ENCODE measurements around the gene PLAC9. TPM values are rescaled to one million over a fixed set of nuclear protein-coding genes. Genes with fewer than 3 reads are reported as not detected.
A peak's percentile ranks its signal among the peaks of the same experiment; 100 is the strongest.
"Not testable (repeated sequence)": the region's sequence is repeated elsewhere in the genome, so short reads cannot be mapped to it uniquely, and the experiment has no call there.

The PLAC9 gene
- total RNA-seq, 1 experiment from 2014 or later = not detected

DNA sequence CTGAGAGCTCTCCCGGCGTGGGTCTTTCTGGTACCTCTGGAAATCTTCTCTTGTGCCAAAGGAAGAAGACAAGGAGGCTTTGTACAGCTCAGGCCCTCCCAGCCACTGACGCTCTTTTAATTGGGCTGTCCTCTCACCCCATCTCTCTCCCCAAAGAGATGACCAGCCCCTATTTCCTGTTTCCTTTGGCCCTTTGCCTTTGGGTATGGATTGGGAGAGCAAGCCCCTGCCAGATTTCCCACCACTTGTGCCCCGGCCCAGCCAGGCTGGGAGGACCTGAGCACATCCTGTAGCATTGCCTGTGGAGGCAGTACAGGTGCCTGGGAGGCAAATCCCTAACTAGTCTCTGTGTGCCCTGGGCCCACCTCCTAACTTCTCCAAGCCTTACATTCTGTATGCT is 5.7 kb upstream of the PLAC9 start:
- no peak for DNase-seq
- Mint-ChIP-seq H3K4me3 (ENCODE audit: low read depth, unreplicated experiment) (no peak overlapping the region), H3K9me3 (ENCODE audit: low read depth, unreplicated experiment) (no peaks in the 10 kb centered on the region), H3K27me3 (ENCODE audit: unreplicated experiment) (peaks cover 43% of the 10 kb centered on the region), H3K27ac (ENCODE audit: unreplicated experiment) (no peak overlapping the region), H3K4me1 (ENCODE audit: low read depth, unreplicated experiment) (no peaks in the 10 kb centered on the region), H3K36me3 (ENCODE audit: insufficient read depth, unreplicated experiment) (no peaks in the 10 kb centered on the region)
- CTCF ChIA-PET = interaction anchor here (0.6 to 0.9 kb wide), 2 partner anchors 9 to 12 kb away, joined by 3 read pairs; no protein-coding TSS in a partner anchor
- intact Hi-C loops (cut with micrococcal nuclease; ENCODE audit: unreplicated experiment) = loop anchor here (10.0 kb wide), 1 partner anchor 212 kb away; no protein-coding TSS in a partner anchor
- TF ChIP-seq CTCF (IDR thresholded peaks at IDR 0.05; ENCODE audit: unreplicated experiment) = no peak
- BruUV-seq (replicated peaks) = no TSS peak

DNA sequence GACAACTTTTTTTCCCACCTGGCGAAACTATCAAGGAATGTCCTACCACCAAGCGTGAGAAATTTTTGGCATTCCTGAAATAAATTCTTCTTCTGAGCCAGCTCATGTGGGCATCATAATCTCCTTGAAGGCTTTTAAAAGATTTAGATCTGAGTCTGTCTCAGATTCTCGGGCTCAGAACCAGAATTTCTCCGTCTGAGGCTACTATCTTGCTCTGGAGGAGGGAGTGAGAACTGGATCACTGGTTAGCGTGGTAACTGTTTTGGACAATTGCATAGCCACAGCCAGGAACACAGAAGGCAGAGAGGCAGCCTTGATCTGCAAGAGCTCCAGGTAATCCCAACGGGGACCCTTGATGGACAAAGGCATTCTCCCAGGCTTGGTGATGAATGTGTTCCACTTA is 1.0 kb upstream of the PLAC9 start:
- TF ChIP-seq CTCF (IDR thresholded peaks at IDR 0.05; ENCODE audit: unreplicated experiment) = no peak
- intact Hi-C loops (cut with micrococcal nuclease; ENCODE audit: unreplicated experiment) = no loop called here
- CTCF ChIA-PET = no interaction called here

DNA sequence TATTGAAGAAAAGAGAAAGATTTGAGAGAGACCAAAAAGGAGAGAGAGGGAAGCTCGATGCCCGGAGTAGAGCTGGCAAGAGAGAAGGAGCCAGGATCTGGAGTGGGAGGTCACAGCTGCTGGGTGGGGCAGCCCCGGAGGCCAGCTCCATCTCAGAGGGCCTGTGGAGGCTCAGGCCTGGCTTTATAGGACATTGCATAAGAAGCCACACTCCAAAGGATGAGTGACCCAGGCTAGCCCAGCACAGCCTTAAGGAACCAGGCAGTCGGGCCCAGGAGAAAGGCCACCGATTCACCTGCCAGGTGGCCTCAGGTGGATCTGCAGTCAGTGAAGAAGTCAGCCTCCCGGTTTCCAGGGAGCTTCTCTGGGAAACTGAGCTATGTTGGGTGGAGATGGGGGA is 676 bp downstream of the PLAC9 start:
- Mint-ChIP-seq H3K4me1 (ENCODE audit: low read depth, unreplicated experiment) (peaks cover 9% of the 10 kb centered on the region), H3K4me3 (ENCODE audit: low read depth, unreplicated experiment) (peak overlapping the region; percentile 50), H3K36me3 (ENCODE audit: insufficient read depth, unreplicated experiment) (peaks cover 4% of the 10 kb centered on the region), H3K9me3 (ENCODE audit: low read depth, unreplicated experiment) (no peaks in the 10 kb centered on the region), H3K27me3 (ENCODE audit: unreplicated experiment) (peaks cover 39% of the 10 kb centered on the region), H3K27ac (ENCODE audit: unreplicated experiment) (no peak overlapping the region)
- no peak for DNase-seq
- CTCF ChIA-PET = interaction anchor here (0.6 kb wide), 2 partner anchors 57 to 154 kb away, joined by 3 to 4 read pairs; no protein-coding TSS in a partner anchor
- intact Hi-C loops (cut with micrococcal nuclease; ENCODE audit: unreplicated experiment) = no loop called here
- BruUV-seq (replicated peaks) = no TSS peak
- no peak for TF ChIP-seq CTCF (IDR thresholded peaks at IDR 0.05; ENCODE audit: unreplicated experiment)

More for the DNA sequence above, 1.0 kb upstream of the PLAC9 start:
- H3K27ac Mint-ChIP-seq (ENCODE audit: unreplicated experiment) = no peak overlapping the region
- peaks cover 49% of the 10 kb centered on the region for H3K27me3 Mint-ChIP-seq (ENCODE audit: unreplicated experiment)
- BruUV-seq (replicated peaks) = no TSS peak
- H3K9me3 Mint-ChIP-seq (ENCODE audit: low read depth, unreplicated experiment) = no peaks in the 10 kb centered on the region
- peaks cover 9% of the 10 kb centered on the region for H3K4me1 Mint-ChIP-seq (ENCODE audit: low read depth, unreplicated experiment)
- no peak overlapping the region for H3K4me3 Mint-ChIP-seq (ENCODE audit: low read depth, unreplicated experiment)
- no peaks in the 10 kb centered on the region for H3K36me3 Mint-ChIP-seq (ENCODE audit: insufficient read depth, unreplicated experiment)
- no peak for DNase-seq

- BruUV-seq (replicated peaks); H3K4me1 Mint-ChIP-seq (ENCODE audit: low read depth, unreplicated experiment); H3K36me3 Mint-ChIP-seq (ENCODE audit: insufficient read depth, unreplicated experiment); H3K4me3 Mint-ChIP-seq (ENCODE audit: low read depth, unreplicated experiment); intact Hi-C loops (cut with micrococcal nuclease; ENCODE audit: unreplicated experiment); H3K9me3 Mint-ChIP-seq (ENCODE audit: low read depth, unreplicated experiment); DNase-seq; H3K27ac Mint-ChIP-seq (ENCODE audit: unreplicated experiment): not testable (repeated sequence)
- CTCF ChIA-PET = interaction anchor here (0.6 kb wide), 1 partner anchor 153 kb away, joined by 3 read pairs; no protein-coding TSS in a partner anchor
- peaks cover 44% of the 10 kb centered on the region for H3K27me3 Mint-ChIP-seq (ENCODE audit: unreplicated experiment)
Observed at GRCh38 chr10:80133687-80134086, 1.2 kb downstream of the PLAC9 start.

DNA sequence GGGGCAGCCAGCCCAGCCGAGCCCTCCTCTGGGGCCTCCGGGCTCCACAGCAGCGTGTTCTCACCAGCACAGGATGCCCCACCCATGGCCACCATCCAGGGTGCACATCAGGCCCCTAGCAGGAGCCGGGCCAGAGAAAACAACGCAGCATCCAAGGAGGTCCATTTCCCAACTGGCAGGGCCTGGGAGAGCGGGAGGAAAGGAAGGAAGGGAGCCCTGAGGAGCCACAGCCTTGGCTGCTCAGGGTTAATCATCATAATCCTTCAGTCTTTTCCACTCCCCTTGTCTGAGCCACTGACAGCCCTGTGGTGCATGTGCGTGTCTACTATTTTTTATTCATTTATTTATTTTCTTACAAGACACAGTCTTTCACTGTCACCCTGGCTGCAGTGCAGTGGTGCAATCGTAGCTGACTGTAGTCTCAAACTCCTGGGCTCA is 3.6 kb downstream of the PLAC9 start:
- no TSS peak for BruUV-seq (replicated peaks)
- no peak for TF ChIP-seq CTCF (IDR thresholded peaks at IDR 0.05; ENCODE audit: unreplicated experiment)
- Mint-ChIP-seq H3K36me3 (ENCODE audit: insufficient read depth, unreplicated experiment) (peaks cover 31% of the 10 kb centered on the region), H3K4me1 (ENCODE audit: low read depth, unreplicated experiment) (peaks cover 9% of the 10 kb centered on the region), H3K27me3 (ENCODE audit: unreplicated experiment) (peaks cover 66% of the 10 kb centered on the region), H3K27ac (ENCODE audit: unreplicated experiment) (no peak overlapping the region), H3K4me3 (ENCODE audit: low read depth, unreplicated experiment) (no peak overlapping the region), H3K9me3 (ENCODE audit: low read depth, unreplicated experiment) (no peaks in the 10 kb centered on the region)
- CTCF ChIA-PET = no interaction called here
- intact Hi-C loops (cut with micrococcal nuclease; ENCODE audit: unreplicated experiment) = no loop called here
- DNase-seq = no peak

Data from Calu3 (cell line).